Breast epithelium (tissue), 4 donors: ENCODE results near the gene MAPRE2. TPM values are rescaled to one million over a fixed set of nuclear protein-coding genes. Genes with fewer than 3 reads are reported as not detected.

Experiments
- DNase-seq, 2 donors: peaks; one replicate each; pipeline ENCODE4 v3.0.0-alpha.2; 2019; ENCODE audit warnings: low spot score in 2 of 2
- H3K27ac ChIP-seq, 2 donors: fragments of 200-600 bp; sonication (generic) in 1 of 2; one replicate each; pipeline ENCODE4 v1.5.1; 2016 to 2019; ENCODE audit warnings: mild to moderate bottlenecking in 1 of 2
- H3K27me3 ChIP-seq, 2 donors: fragments of 200-600 bp; sonication (generic) in 1 of 2; one replicate each; pipeline versions ENCODE4 v1.5.1 to v1.6.0; 2017 to 2019; ENCODE audit warnings: control low read depth in 1 of 2, mild to moderate bottlenecking in 1 of 2
- H3K36me3 ChIP-seq: fragments of 200-600 bp; one replicate; pipeline ENCODE4 v1.5.1; 2019
- H3K4me1 ChIP-seq, 2 donors: fragments of 200-600 bp; sonication (generic); one replicate each; pipeline ENCODE4 v1.5.1; 2016 to 2019; ENCODE audit warnings: control low read depth in 1 of 2
- H3K4me3 ChIP-seq, 3 donors: fragments of 200-600 bp; sonication (generic); 1 replicate in 2 of 3; 2 replicates in 1 of 3; pipeline ENCODE4 v1.5.1; 2016 to 2019; ENCODE audit warnings: mild to moderate bottlenecking in 3 of 3, moderate library complexity in 2 of 3
- H3K9me3 ChIP-seq, 2 donors: fragments of 200-600 bp; sonication (generic) in 1 of 2; one replicate each; pipeline ENCODE4 v1.5.1; 2016 to 2019; ENCODE audit warnings: control low read depth in 1 of 2
- POLR2A ChIP-seq: fragments of 450-650 bp; IDR thresholded peaks from one replicate; pipeline ENCODE4 v1.6.1; 2016; ENCODE audit warnings: antibody characterized with exemption, mild to moderate bottlenecking, moderate library complexity
- POLR2AphosphoS5 ChIP-seq, 3 donors: sonication (generic); formaldehyde crosslinking; IDR thresholded peaks; one replicate each; pipeline ENCODE4 v1.6.1; 2017; ENCODE audit warnings: antibody characterized with exemption in 3 of 3
- intact Hi-C: fragments of 100-400 bp; cut with DNase I; formaldehyde crosslinking; loops from one replicate; pipeline ENCODE4 v1.15.1; 2023; ENCODE audit warnings: low total_unique reads
- total RNA-seq, 3 donors: library from RNA; depleted of rRNA; stranded (reverse); fragments of >200 nt; gene quantifications; one replicate each; pipeline ENCODE4 v1.1.0, GENCODE V29; 2016
- TF ChIP-seq, protein P1 (sequence below), 3 donors: fragments of 450-650 bp; IDR thresholded peaks; one replicate each; pipeline ENCODE4 v1.5.1; 2016 to 2017; ENCODE audit warnings: antibody characterized with exemption in 3 of 3, mild to moderate bottlenecking in 3 of 3, moderate library complexity in 3 of 3

The MAPRE2 gene
- total RNA-seq, 3 donors from 2014 or later = 17.0 to 38.8 (median 21.3) TPM

GRCh38 chr18:35089382-35089781, 48.2 kb downstream of the MAPRE2 start:
- DNase-seq = no peak
- H3K9me3 ChIP-seq = no peaks in the 10 kb centered on the region
- no peaks in the 10 kb centered on the region for H3K27me3 ChIP-seq
- H3K4me3 ChIP-seq = no peak overlapping the region
- no peak for TF ChIP-seq POLR2A
- TF ChIP-seq POLR2AphosphoS5 (IDR thresholded peaks at IDR 0.05) = no peak
- TF ChIP-seq, protein P1, sequence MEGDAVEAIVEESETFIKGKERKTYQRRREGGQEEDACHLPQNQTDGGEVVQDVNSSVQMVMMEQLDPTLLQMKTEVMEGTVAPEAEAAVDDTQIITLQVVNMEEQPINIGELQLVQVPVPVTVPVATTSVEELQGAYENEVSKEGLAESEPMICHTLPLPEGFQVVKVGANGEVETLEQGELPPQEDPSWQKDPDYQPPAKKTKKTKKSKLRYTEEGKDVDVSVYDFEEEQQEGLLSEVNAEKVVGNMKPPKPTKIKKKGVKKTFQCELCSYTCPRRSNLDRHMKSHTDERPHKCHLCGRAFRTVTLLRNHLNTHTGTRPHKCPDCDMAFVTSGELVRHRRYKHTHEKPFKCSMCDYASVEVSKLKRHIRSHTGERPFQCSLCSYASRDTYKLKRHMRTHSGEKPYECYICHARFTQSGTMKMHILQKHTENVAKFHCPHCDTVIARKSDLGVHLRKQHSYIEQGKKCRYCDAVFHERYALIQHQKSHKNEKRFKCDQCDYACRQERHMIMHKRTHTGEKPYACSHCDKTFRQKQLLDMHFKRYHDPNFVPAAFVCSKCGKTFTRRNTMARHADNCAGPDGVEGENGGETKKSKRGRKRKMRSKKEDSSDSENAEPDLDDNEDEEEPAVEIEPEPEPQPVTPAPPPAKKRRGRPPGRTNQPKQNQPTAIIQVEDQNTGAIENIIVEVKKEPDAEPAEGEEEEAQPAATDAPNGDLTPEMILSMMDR (IDR thresholded peaks at IDR 0.05) = no peak
- intact Hi-C loops = no loop called here
- H3K4me1 ChIP-seq = no peaks in the 10 kb centered on the region
- H3K36me3 ChIP-seq = no peaks in the 10 kb centered on the region
- H3K27ac ChIP-seq = no peak overlapping the region

GRCh38 chr18:35089891-35090550, 48.8 kb downstream of the MAPRE2 start:
- Histone ChIP-seq H3K9me3 (no peaks in the 10 kb centered on the region), H3K27me3 (no peaks in the 10 kb centered on the region), H3K36me3 (no peaks in the 10 kb centered on the region), H3K4me3 (no peak overlapping the region), H3K27ac (no peak overlapping the region), H3K4me1 (no peaks in the 10 kb centered on the region)
- no peak for TF ChIP-seq POLR2AphosphoS5 (IDR thresholded peaks at IDR 0.05)
- TF ChIP-seq, protein P1 (IDR thresholded peaks at IDR 0.05) = no peak
- no peak for TF ChIP-seq POLR2A
- DNase-seq = no peak
- intact Hi-C loops = no loop called here

DNA sequence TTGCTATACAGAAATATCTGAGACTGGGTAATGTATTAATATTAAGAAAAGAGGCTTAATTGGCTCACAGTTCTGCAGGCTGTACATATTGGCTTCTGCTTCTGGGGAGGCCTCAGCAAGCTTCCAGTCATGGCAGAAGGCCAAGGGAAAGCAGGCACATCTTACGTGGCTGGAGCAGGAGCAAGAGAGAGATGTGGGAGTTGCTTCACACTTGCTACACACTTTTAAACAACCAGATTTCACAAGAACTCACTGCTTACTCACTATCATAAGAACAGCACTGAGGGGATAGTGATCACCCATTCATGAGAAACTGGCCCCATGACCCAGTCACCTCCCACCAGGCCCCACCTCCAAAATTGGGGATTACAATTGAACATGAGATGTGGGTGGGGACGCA, 50.6 kb downstream of the MAPRE2 start:
- no peak for DNase-seq
- no peaks in the 10 kb centered on the region for H3K36me3 ChIP-seq
- intact Hi-C loops = no loop called here
- H3K4me3 ChIP-seq = no peak overlapping the region
- H3K9me3 ChIP-seq = no peaks in the 10 kb centered on the region
- no peaks in the 10 kb centered on the region for H3K27me3 ChIP-seq
- TF ChIP-seq POLR2A (no peak), POLR2AphosphoS5 (IDR thresholded peaks at IDR 0.05) (no peak)
- TF ChIP-seq, protein P1 (IDR thresholded peaks at IDR 0.05) = no peak
- no peaks in the 10 kb centered on the region for H3K4me1 ChIP-seq
- H3K27ac ChIP-seq = no peak overlapping the region

GRCh38 chr18:35095983-35096676, 54.9 kb downstream of the MAPRE2 start:
- no peaks in the 10 kb centered on the region for H3K27me3 ChIP-seq
- intact Hi-C loops = no loop called here
- H3K36me3 ChIP-seq = no peaks in the 10 kb centered on the region
- no peak overlapping the region for H3K4me3 ChIP-seq
- no peak for DNase-seq
- TF ChIP-seq POLR2AphosphoS5 (IDR thresholded peaks at IDR 0.05) (no peak), POLR2A (no peak)
- TF ChIP-seq, protein P1 (IDR thresholded peaks at IDR 0.05) = no peak
- no peaks in the 10 kb centered on the region for H3K4me1 ChIP-seq
- no peaks in the 10 kb centered on the region for H3K9me3 ChIP-seq
- H3K27ac ChIP-seq = no peak overlapping the region

- Histone ChIP-seq H3K27me3 (no peaks in the 10 kb centered on the region), H3K4me3 (no peak overlapping the region), H3K4me1 (no peaks in the 10 kb centered on the region), H3K9me3 (no peaks in the 10 kb centered on the region), H3K27ac (no peak overlapping the region), H3K36me3 (no peaks in the 10 kb centered on the region)
- TF ChIP-seq POLR2A (no peak), POLR2AphosphoS5 (IDR thresholded peaks at IDR 0.05) (no peak)
- TF ChIP-seq, protein P1 (IDR thresholded peaks at IDR 0.05) = no peak
- intact Hi-C loops = no loop called here
- no peak for DNase-seq
These were observed 55.4 kb downstream of the MAPRE2 start for GRCh38 chr18:35096677-35097011.
